Medulla oblongata (tissue), 1 donor: Measurements from ENCODE around the gene SRSF7.

ENCODE experiments used
- DNase-seq: peaks from one replicate; pipeline ENCODE4 v3.0.0-alpha.2; 2015; ENCODE audit errors: extremely low spot score

SRSF7 gene

GRCh38 chr2:38701542-38701941, 49.6 kb downstream of the SRSF7 start:
- no peak for DNase-seq

DNA sequence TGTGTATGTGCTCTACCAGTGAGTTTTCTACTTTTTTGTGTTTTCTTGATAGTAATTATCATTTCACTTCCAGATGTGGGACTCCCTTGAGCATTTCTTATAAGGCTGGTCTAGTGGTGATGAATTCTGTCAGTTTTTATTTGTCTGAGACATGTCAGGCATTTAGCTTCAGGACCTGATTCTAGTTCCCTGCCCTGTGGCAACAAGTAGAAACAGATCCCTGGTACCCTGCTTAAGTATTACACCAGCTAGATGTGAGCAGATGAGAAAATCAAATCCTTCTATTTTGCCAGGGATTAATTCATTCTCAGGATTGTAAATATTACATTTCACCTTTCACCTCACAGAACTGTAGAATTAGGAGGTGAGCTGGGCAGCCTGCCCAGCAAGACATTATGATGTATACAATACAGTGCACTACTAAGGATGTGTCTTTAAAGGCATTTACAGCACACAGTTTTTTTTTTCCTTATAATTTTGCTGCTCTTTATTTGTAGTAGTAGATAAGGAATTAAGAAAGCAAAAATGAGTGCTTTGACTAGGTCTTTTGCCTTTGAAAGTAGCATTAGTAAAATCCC, 50.2 kb downstream of the SRSF7 start:
- DNase-seq: no peak

DNA sequence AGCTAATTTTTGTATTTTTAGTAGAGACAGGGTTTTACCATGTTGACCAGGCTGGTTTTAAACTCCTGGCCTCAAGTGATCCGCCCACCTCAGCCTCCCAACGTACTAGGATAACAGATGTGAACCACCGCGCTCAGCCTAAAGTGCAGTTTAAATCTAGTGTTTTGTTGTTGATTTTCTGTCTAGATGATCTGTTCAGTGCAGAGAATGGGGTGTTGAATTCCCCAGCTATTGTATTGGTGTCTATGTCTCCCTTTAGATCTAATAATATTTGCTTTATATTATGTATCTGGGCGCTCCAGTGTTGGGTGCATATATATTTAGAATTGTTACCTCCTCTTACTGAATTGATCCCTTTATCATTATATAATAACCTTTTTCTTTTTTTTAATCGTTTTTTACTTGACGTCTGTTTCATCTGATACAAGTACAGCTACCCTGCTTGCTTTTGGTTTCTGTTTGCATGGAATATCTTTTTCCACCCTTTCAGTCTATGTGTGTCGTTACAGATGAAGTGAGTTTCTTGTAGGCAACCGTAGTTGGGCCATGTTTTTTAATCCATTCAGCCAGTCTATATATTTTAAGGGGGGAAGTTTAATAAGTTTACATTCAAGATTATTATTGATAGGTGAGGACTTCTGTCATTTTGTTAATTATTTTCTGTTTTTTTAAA, 50.9 kb downstream of the SRSF7 start:
- no peak for DNase-seq

DNA sequence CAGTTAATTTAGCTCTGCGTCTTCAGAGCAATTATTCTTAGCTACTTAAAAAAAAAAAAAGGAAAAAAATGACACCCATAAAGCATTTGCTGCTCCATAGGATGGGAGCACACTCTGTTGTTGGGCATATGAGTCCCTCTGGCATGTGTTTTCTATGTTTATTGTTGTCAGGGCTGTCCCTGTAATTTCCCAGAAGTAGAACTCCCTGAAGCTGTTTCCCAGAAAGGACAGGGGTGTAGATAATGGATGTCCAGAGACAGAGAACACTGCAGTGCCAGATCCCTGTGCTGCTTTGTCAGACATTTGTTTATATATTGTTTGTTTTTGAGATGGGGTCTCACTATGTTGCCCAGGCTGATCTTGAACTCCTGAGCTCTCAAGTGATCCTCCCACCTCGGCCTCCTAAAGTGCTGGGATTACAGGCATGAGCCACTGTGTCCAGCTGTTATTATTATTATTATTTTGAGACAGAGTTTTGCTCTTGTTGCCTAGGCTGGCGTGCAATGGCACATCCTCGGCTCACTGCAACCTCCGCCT, 52.6 kb downstream of the SRSF7 start:
- DNase-seq: no peak

GRCh38 chr2:38697116-38697840, 53.9 kb downstream of the SRSF7 start:
- no peak for DNase-seq
